Neuronal stem cell (in vitro differentiated cells): ENCODE data around the gene PRIM2.
"Not testable (repeated sequence)": the region's sequence is repeated elsewhere in the genome, so short reads cannot be mapped to it uniquely, and the experiment has no call there.

Experiments used
- DNase-seq: peaks from one replicate; pipeline ENCODE4 v3.0.0-alpha.2; 2013; ENCODE audit warnings: low spot score
- H2AFZ ChIP-seq: one replicate; pipeline ENCODE4 v1.6.1; 2013; ENCODE audit warnings: mild to moderate bottlenecking, low read length, inconsistent platforms
- H2AK5ac ChIP-seq: 2 replicates; pipeline ENCODE4 v1.6.1; 2013; ENCODE audit warnings: low read depth, mild to moderate bottlenecking, inconsistent platforms, low read length, moderate library complexity, mixed read lengths
- H2BK120ac ChIP-seq: 2 replicates; pipeline ENCODE4 v1.6.1; 2013; ENCODE audit warnings: low read depth, mild to moderate bottlenecking, inconsistent platforms, low read length, moderate library complexity, mixed read lengths
- H2BK12ac ChIP-seq: one replicate; pipeline ENCODE4 v1.6.1; 2013; ENCODE audit warnings: low read length, inconsistent platforms
- H2BK15ac ChIP-seq: 2 replicates; pipeline ENCODE4 v1.6.1; 2013; ENCODE audit warnings: mild to moderate bottlenecking, low read length, inconsistent platforms, mixed read lengths
- H2BK5ac ChIP-seq: one replicate; pipeline ENCODE4 v1.6.1; 2013; ENCODE audit warnings: inconsistent platforms, mild to moderate bottlenecking, low read length, moderate library complexity
- H3K14ac ChIP-seq: one replicate; pipeline ENCODE4 v1.6.1; 2013; ENCODE audit warnings: low read length, inconsistent platforms
- H3K18ac ChIP-seq: 2 replicates; pipeline ENCODE4 v1.6.1; 2013; ENCODE audit warnings: low read length, inconsistent platforms
- H3K23ac ChIP-seq: 2 replicates; pipeline ENCODE4 v1.6.1; 2013; ENCODE audit warnings: low read depth, mild to moderate bottlenecking, mixed read lengths, low read length, inconsistent platforms; ENCODE audit not compliant: poor library complexity
- H3K27ac ChIP-seq: replicated peaks from 3 replicates; pipeline ENCODE4 v1.5.1; 2013; ENCODE audit warnings: low read length, inconsistent platforms
- H3K27me3 ChIP-seq, 3 experiments: 2 replicates each; pipeline ENCODE4 v1.6.1; 2013; ENCODE audit warnings: low read length in 3 of 3, mild to moderate bottlenecking in 2 of 3, inconsistent platforms in 1 of 3, low read depth in 1 of 3, mixed read lengths in 1 of 3, moderate library complexity in 1 of 3; ENCODE audit not compliant: control insufficient read depth in 3 of 3, insufficient read depth in 3 of 3
- H3K36me3 ChIP-seq, 2 donors: replicated peaks in 1 of 2; 2 replicates each; pipeline ENCODE4 v1.6.1; 2013; ENCODE audit warnings: low read length in 2 of 2; ENCODE audit not compliant: control insufficient read depth in 2 of 2, insufficient read depth in 2 of 2
- H3K4ac ChIP-seq: 2 replicates; pipeline ENCODE4 v1.6.1; 2013; ENCODE audit warnings: inconsistent platforms, mild to moderate bottlenecking, low read length, moderate library complexity
- H3K4me1 ChIP-seq, 2 donors: 1 replicate in 1 of 2; 2 replicates in 1 of 2; pipeline ENCODE4 v1.6.1; 2013; ENCODE audit warnings: low read length in 2 of 2, low read depth in 1 of 2; ENCODE audit not compliant: control insufficient read depth in 2 of 2, insufficient read depth in 1 of 2
- H3K4me2 ChIP-seq: one replicate; pipeline ENCODE4 v1.6.1; 2013; ENCODE audit warnings: mild to moderate bottlenecking, low read length, inconsistent platforms; ENCODE audit not compliant: insufficient read depth, poor library complexity, severe bottlenecking
- H3K4me3 ChIP-seq, 2 donors: 2 replicates each; pipeline ENCODE4 v1.5.1; 2013; ENCODE audit warnings: low read length in 2 of 2, mild to moderate bottlenecking in 2 of 2, inconsistent platforms in 1 of 2, moderate library complexity in 1 of 2
- H3K79me1 ChIP-seq: one replicate; pipeline ENCODE4 v1.6.1; 2013; ENCODE audit warnings: low read depth, mild to moderate bottlenecking, inconsistent platforms, low read length, moderate library complexity
- H3K9ac ChIP-seq: one replicate; pipeline ENCODE4 v1.6.1; 2013; ENCODE audit warnings: mild to moderate bottlenecking, low read depth, low read length, inconsistent platforms; ENCODE audit not compliant: poor library complexity
- H3K9me3 ChIP-seq, 2 donors: replicated peaks in 1 of 2; 2 replicates each; pipeline versions ENCODE3 to v1.6.1; 2013; ENCODE audit warnings: low read length in 2 of 2, mild to moderate bottlenecking in 2 of 2, inconsistent platforms in 1 of 2, low read depth in 1 of 2, mixed read lengths in 1 of 2, moderate library complexity in 1 of 2; ENCODE audit not compliant: control insufficient read depth in 2 of 2, insufficient read depth in 1 of 2
- H4K8ac ChIP-seq: one replicate; pipeline ENCODE4 v1.6.1; 2013; ENCODE audit warnings: low read depth, mild to moderate bottlenecking, inconsistent platforms, low read length, moderate library complexity
- H4K91ac ChIP-seq: one replicate; pipeline ENCODE4 v1.6.1; 2013; ENCODE audit warnings: low read length, low read depth, mild to moderate bottlenecking, inconsistent platforms; ENCODE audit not compliant: poor library complexity
- WGBS, 2 donors: extraction: QIAGEN DNeasy Blood & Tissue Kit; methylation state at CpG; one replicate each; pipeline ENCODE4 v1.1.7; 2013; ENCODE audit warnings: missing lambda C conversion rate in 2 of 2, mixed read lengths in 1 of 2; ENCODE audit not compliant: insufficient read length in 2 of 2, insufficient replicate concordance in 1 of 2; ENCODE audit errors: extremely low coverage in 2 of 2; 5-methylcytosine and 5-hydroxymethylcytosine counted together

PRIM2 gene

GRCh38 chr6:57374764-57375163, 57.3 kb downstream of the PRIM2 start:
- H3K79me1 ChIP-seq, H2AFZ ChIP-seq: not testable (repeated sequence)
- no CpG with 5 or more reads among the region's 4 CpGs for WGBS, 2 donors

DNA sequence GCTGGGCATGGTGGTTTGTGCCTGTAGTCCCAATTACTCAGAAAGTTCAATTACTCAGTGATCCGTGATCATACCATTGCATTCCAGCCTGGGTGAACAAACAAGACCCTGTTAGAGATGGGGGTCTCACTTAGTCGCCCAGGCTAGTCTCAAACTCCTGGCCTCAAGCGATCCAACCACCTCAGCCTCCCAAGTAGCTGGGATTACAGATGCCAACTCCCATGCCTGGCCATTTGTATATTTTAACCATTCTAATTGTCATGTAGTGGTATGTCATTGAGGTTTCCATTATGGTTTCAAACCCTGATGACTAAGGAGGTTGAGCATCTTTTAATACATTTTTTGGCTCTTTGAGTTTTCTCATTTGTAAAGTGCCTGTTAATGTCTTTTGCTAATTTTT, 58.7 kb downstream of the PRIM2 start:
- H3K36me3 ChIP-seq, H3K4me3 ChIP-seq, H2AFZ ChIP-seq, H3K4me2 ChIP-seq, DNase-seq, H3K9me3 ChIP-seq, H3K4me1 ChIP-seq, H3K23ac ChIP-seq, H3K4ac ChIP-seq, H2BK120ac ChIP-seq, H4K8ac ChIP-seq, H2BK5ac ChIP-seq, H3K79me1 ChIP-seq, H2BK15ac ChIP-seq, H3K14ac ChIP-seq, H4K91ac ChIP-seq, H3K27me3 ChIP-seq, H3K9ac ChIP-seq, H3K18ac ChIP-seq, H2AK5ac ChIP-seq, H2BK12ac ChIP-seq, H3K27ac ChIP-seq: not testable (repeated sequence)
- WGBS, 2 donors, result no CpG with 5 or more reads among the region's 3 CpGs

More at GRCh38 chr6:57374764-57375163, 57.3 kb downstream of the PRIM2 start:
- H2BK5ac ChIP-seq, DNase-seq, H3K4ac ChIP-seq, H3K9ac ChIP-seq, H3K23ac ChIP-seq, H3K14ac ChIP-seq, H4K8ac ChIP-seq, H3K4me3 ChIP-seq, H2AK5ac ChIP-seq, H3K4me2 ChIP-seq, H3K36me3 ChIP-seq, H3K18ac ChIP-seq, H3K27ac ChIP-seq, H3K4me1 ChIP-seq, H3K9me3 ChIP-seq, H2BK120ac ChIP-seq, H2BK15ac ChIP-seq, H2BK12ac ChIP-seq, H3K27me3 ChIP-seq, H4K91ac ChIP-seq: not testable (repeated sequence)

DNA sequence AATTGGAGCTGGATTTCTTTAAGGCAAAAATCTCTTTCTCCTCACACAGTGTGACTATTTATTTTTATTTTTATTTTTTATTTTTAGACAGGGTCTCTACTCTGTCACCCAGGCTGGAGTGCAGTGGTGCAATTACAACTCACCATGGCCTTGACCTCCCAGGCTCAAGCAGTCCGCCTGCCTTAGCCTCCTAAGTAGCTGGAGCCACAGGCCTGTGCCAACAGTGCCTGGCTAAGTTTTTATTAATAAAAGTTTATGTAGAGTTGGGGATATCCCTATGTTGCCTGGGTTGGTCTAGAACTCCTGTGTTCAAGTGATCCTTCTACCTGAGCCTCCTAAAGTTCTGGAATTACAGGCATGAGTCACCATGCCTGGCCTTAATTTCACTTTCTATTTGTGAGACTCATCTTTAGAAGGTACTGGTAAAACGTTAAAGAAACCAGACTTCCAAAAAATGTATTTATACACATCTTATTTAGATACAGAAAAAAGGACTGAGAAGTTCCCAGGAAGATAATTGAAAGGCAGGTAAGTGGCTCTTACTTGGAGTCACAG, 71.7 kb downstream of the PRIM2 start:
- not testable (repeated sequence) for H4K91ac ChIP-seq, H4K8ac ChIP-seq, H3K23ac ChIP-seq, H2BK5ac ChIP-seq, H3K27me3 ChIP-seq, H2AFZ ChIP-seq, H3K27ac ChIP-seq, H3K79me1 ChIP-seq, H3K4me3 ChIP-seq, H3K4me2 ChIP-seq, DNase-seq, H2BK15ac ChIP-seq, H3K4me1 ChIP-seq, H3K14ac ChIP-seq, H3K9ac ChIP-seq, H3K4ac ChIP-seq, H3K9me3 ChIP-seq, H3K36me3 ChIP-seq, H2BK12ac ChIP-seq, H2AK5ac ChIP-seq, H3K18ac ChIP-seq, H2BK120ac ChIP-seq
- WGBS, 2 donors, result no CpG with 5 or more reads among the region's 2 CpGs

GRCh38 chr6:57390818-57391217, 73.4 kb downstream of the PRIM2 start:
- not testable (repeated sequence) for H3K23ac ChIP-seq, H4K91ac ChIP-seq, H3K4ac ChIP-seq, H3K9me3 ChIP-seq, H3K14ac ChIP-seq, H3K9ac ChIP-seq, H3K4me3 ChIP-seq, H3K4me1 ChIP-seq, H2AK5ac ChIP-seq, H3K36me3 ChIP-seq, H4K8ac ChIP-seq, H3K79me1 ChIP-seq, H3K18ac ChIP-seq, H2BK5ac ChIP-seq, H3K4me2 ChIP-seq, H2AFZ ChIP-seq, DNase-seq, H2BK15ac ChIP-seq, H2BK12ac ChIP-seq, H3K27me3 ChIP-seq, H2BK120ac ChIP-seq, H3K27ac ChIP-seq
- no CpG with 5 or more reads among the region's 2 CpGs for WGBS, 2 donors
